Endothelial cell of umbilical vein (primary cell): ENCODE data around the gene CES1. TPM values are rescaled to one million over a fixed set of nuclear protein-coding genes. Genes with fewer than 3 reads are reported as not detected.
"Not testable (repeated sequence)": the region's sequence is repeated elsewhere in the genome, so short reads cannot be mapped to it uniquely, and the experiment has no call there.

Source experiments
- BruUV-seq: library from RNA; stranded (reverse); fragments of 400-500 nt; replicated peaks from 2 replicates; lab custom pipeline; 2021; lab: Mats Ljungman, UMichigan
- CTCF ChIA-PET: fragments of 300-600, 350-600 bp; sonication (Branson Sonifier 250); formaldehyde crosslinking; loops from one replicate; lab custom pipeline; 2021; ENCODE audit warnings: antibody characterized with exemption, inconsistent platforms; lab: Charles Lee
- POLR2A ChIA-PET: fragments of 300-600, 350-600 bp; sonication (Branson Sonifier 250); formaldehyde crosslinking; loops from one replicate; lab custom pipeline; 2021; ENCODE audit warnings: antibody characterized with exemption, inconsistent platforms; lab: Charles Lee
- DNase-seq: peaks from one replicate; pipeline ENCODE4 v3.0.0-alpha.2; 2011; ENCODE audit warnings: low read depth, low spot score
- FAIRE-seq: peaks from 2 replicates; lab custom pipeline; 2011; peaks lifted over from hg19 to GRCh38; lab: Jason Lieb, UNC
- H2AFZ ChIP-seq: 2 replicates; pipeline ENCODE4 v1.6.0; 2012; ENCODE audit warnings: low read depth, low read length, control low read depth, inconsistent platforms
- H3K27ac ChIP-seq: 2 replicates; pipeline ENCODE4 v1.5.1; 2011; ENCODE audit warnings: low read depth, mild to moderate bottlenecking, control low read depth, low read length, moderate library complexity; ENCODE audit not compliant: insufficient read depth
- H3K27me3 ChIP-seq, 2 experiments: 2 replicates each; pipeline versions ENCODE4 v1.6.0 to v1.6.1; 2011; ENCODE audit warnings: low read length in 2 of 2, mixed read lengths in 1 of 2; ENCODE audit not compliant: control insufficient read depth in 2 of 2, insufficient read depth in 2 of 2
- H3K36me3 ChIP-seq, 2 experiments: 2 replicates in 1 of 2; 3 replicates in 1 of 2; pipeline ENCODE4 v1.5.1; 2011; ENCODE audit warnings: low read length in 2 of 2, mild to moderate bottlenecking in 1 of 2, moderate library complexity in 1 of 2; ENCODE audit not compliant: control insufficient read depth in 2 of 2, insufficient read depth in 2 of 2; ENCODE audit errors: extremely low read depth in 1 of 2
- H3K4me1 ChIP-seq: 3 replicates; pipeline ENCODE4 v1.5.1; 2011; ENCODE audit warnings: mild to moderate bottlenecking, low read length; ENCODE audit not compliant: control insufficient read depth, insufficient read depth; ENCODE audit errors: extremely low read depth
- H3K4me2 ChIP-seq: 2 replicates; pipeline ENCODE4 v1.6.1; 2011; ENCODE audit warnings: low read length, control low read depth, mixed read lengths; ENCODE audit not compliant: insufficient read depth
- H3K4me3 ChIP-seq, 3 experiments: fragments of 200-600 bp in 1 of 3; sonication (generic), shearing (Covaris generic) in 1 of 3; replicated peaks in 1 of 3; 2 replicates each; pipeline ENCODE4 v1.5.1; 2011 to 2016; ENCODE audit warnings: control low read depth in 3 of 3, low read length in 3 of 3, mild to moderate bottlenecking in 2 of 3, inconsistent platforms in 1 of 3, low read depth in 1 of 3, moderate library complexity in 1 of 3; ENCODE audit not compliant: insufficient read depth in 1 of 3
- H3K79me2 ChIP-seq: 2 replicates; pipeline ENCODE4 v1.6.0; 2012; ENCODE audit warnings: low read length, inconsistent platforms; ENCODE audit not compliant: control insufficient read depth, insufficient read depth
- H3K9ac ChIP-seq: replicated peaks from 2 replicates; pipeline ENCODE3; 2011; ENCODE audit warnings: low read length, control low read depth; ENCODE audit not compliant: insufficient read depth; ENCODE audit errors: extremely low read depth
- H3K9me1 ChIP-seq: replicated peaks from 3 replicates; pipeline ENCODE4 v1.6.0; 2011; ENCODE audit warnings: mild to moderate bottlenecking, low read length; ENCODE audit not compliant: control insufficient read depth, insufficient read depth; ENCODE audit errors: extremely low read depth
- H3K9me3 ChIP-seq: replicated peaks from 2 replicates; pipeline ENCODE4 v1.5.1; 2012; ENCODE audit warnings: low read length, inconsistent platforms; ENCODE audit not compliant: control insufficient read depth, insufficient read depth
- H4K20me1 ChIP-seq: replicated peaks from 2 replicates; pipeline ENCODE3; 2011; ENCODE audit warnings: mild to moderate bottlenecking, low read length; ENCODE audit not compliant: control insufficient read depth, insufficient read depth; ENCODE audit errors: extremely low read depth
- MYC ChIP-seq: IDR thresholded peaks from one replicate; pipeline ENCODE4 v1.6.1; 2011; ENCODE audit warnings: mild to moderate bottlenecking, low read depth, low read length
- POLR2AphosphoS5 ChIP-seq: IDR thresholded peaks from 2 replicates; pipeline ENCODE4 v1.6.1; 2012; ENCODE audit warnings: low read depth, mild to moderate bottlenecking, control low read depth, low read length, moderate library complexity; ENCODE audit not compliant: insufficient read depth
- dilution Hi-C: fragments of 300-500 bp; cut with MboI; formaldehyde crosslinking; loops from one replicate; pipeline ENCODE4 v1.15.0; 2019; ENCODE audit warnings: low sequenced_read_pairs; ENCODE audit not compliant: extremely low pct_ligation_motif_present
- intact Hi-C: fragments of 100-400 bp; cut with micrococcal nuclease; formaldehyde crosslinking; loops from one replicate; pipeline ENCODE4 v1.10.0; 2022
- polyA plus RNA-seq, 4 experiments: library from polyadenylated mRNA; depleted of rRNA in 3 of 4; stranded (reverse) in 3 of 4; unstranded in 1 of 4; fragments of >200 nt; gene quantifications; 2 replicates each; pipeline versions ENCODE4 v1.2.1 to v1.2.3, GENCODE V29; 2011 to 2012; ENCODE audit warnings: missing spikeins in 1 of 4
- total RNA-seq: library from RNA; stranded (reverse); gene quantifications from 2 replicates; pipeline ENCODE4 v1.2.3, GENCODE V29; 2021

Gene CES1
- total and polyA plus RNA-seq, 2 donors (not counting 3 experiments of a cell fraction or from before 2014, with no cell fraction given): not detected

GRCh38 chr16:55757595-55758527 lies 75.0 kb downstream of the CES1 start:
- CTCF ChIA-PET, POLR2A ChIA-PET, H2AFZ ChIP-seq, H3K27ac ChIP-seq, DNase-seq, intact Hi-C loops, H3K9ac ChIP-seq, H3K4me1 ChIP-seq, H3K9me3 ChIP-seq, FAIRE-seq, H3K79me2 ChIP-seq, H4K20me1 ChIP-seq, H3K4me2 ChIP-seq, H3K36me3 ChIP-seq, dilution Hi-C loops, H3K4me3 ChIP-seq, BruUV-seq, H3K27me3 ChIP-seq, H3K9me1 ChIP-seq: not testable (repeated sequence)

GRCh38 chr16:55756963-55757362 lies 75.9 kb downstream of the CES1 start:
- DNase-seq (no peak), FAIRE-seq (no peak)
- no peaks in the 10 kb centered on the region for H3K9me3 ChIP-seq
- H3K27ac ChIP-seq: no peak overlapping the region
- no peaks in the 10 kb centered on the region for H3K79me2 ChIP-seq
- intact Hi-C loops: no loop called here
- H4K20me1 ChIP-seq: no peaks in the 10 kb centered on the region
- BruUV-seq: no TSS peak
- no peak overlapping the region for H3K9ac ChIP-seq
- H3K9me1 ChIP-seq: no peaks in the 10 kb centered on the region
- H3K27me3 ChIP-seq: no peaks in the 10 kb centered on the region
- H3K36me3 ChIP-seq: no peaks in the 10 kb centered on the region
- H2AFZ ChIP-seq: no peak overlapping the region
- no peak overlapping the region for H3K4me3 ChIP-seq
- TF ChIP-seq MYC: no peak
- no peak for TF ChIP-seq POLR2AphosphoS5
- no peak overlapping the region for H3K4me2 ChIP-seq
- peaks cover 3% of the 10 kb centered on the region for H3K4me1 ChIP-seq
- ChIA-PET POLR2A (no interaction called here), CTCF (no interaction called here)
- dilution Hi-C loops: no loop called here
